ENCODE measurements around the gene GOT2. TPM values are rescaled to one million over a fixed set of nuclear protein-coding genes. Genes with fewer than 3 reads are reported as not detected.
A peak's percentile ranks its signal among the peaks of the same experiment; 100 is the strongest.

GOT2 gene
- total and polyA plus RNA-seq, 2 of the 8 experiments (the other 6 are each of a cell fraction or from before 2014, with no cell fraction given): 62.9 to 223 TPM

- TF ChIP-seq CHD7 (IDR thresholded peaks at IDR 0.05; ENCODE audit: insufficient replicate concordance, low read length): no peak
- TF ChIP-seq MAFK (IDR thresholded peaks at IDR 0.05; ENCODE audit: low read depth, low read length): no peak
- no peak for TF ChIP-seq ZNF274 (IDR thresholded peaks at IDR 0.05; ENCODE audit: borderline replicate concordance, extremely low read depth, low read length)
- TF ChIP-seq SP1 (IDR thresholded peaks at IDR 0.05; ENCODE audit: low read depth, low read length): no peak
- peak; percentile 84 for TF ChIP-seq TAF1 (IDR thresholded peaks at IDR 0.05; ENCODE audit: low read depth, low read length)
- no peak for TF ChIP-seq HDAC6 (IDR thresholded peaks at IDR 0.05; ENCODE audit: low read depth, low read length)
- peak; percentile 98 to 99 for TF ChIP-seq SIN3A (conservative IDR thresholded peaks at IDR 0.05 in 1 of 2, IDR thresholded peaks at IDR 0.05 in 1 of 2; ENCODE audit: low read depth in 1 of 2, low read length in 2 of 2)
- TF ChIP-seq RBBP5 (IDR thresholded peaks at IDR 0.05; ENCODE audit: borderline replicate concordance, low read depth, low read length): no peak
- TF ChIP-seq POU5F1 (IDR thresholded peaks at IDR 0.05; ENCODE audit: low read depth, low read length): no peak
- TF ChIP-seq JUN (IDR thresholded peaks at IDR 0.05; ENCODE audit: low read depth, low read length): no peak
- 0 out of 2 replicates have a peak, but pooled peaks have one; percentile 6 for TF ChIP-seq TEAD4 (IDR thresholded peaks at IDR 0.05; ENCODE audit: low read depth, low read length)
These were observed 49.6 kb downstream of the GOT2 start, which contains the start of gene SLC38A7 (continued) for GRCh38 chr16:58684354-58685083.
